HG02938 (cell line): ENCODE results near the gene ANKS1B.
"Not testable (repeated sequence)": the region's sequence is repeated elsewhere in the genome, so short reads cannot be mapped to it uniquely, and the experiment has no call there.

Source experiments
- ATAC-seq: cut with Tn5 transposase; IDR thresholded peaks from one replicate; pipeline ENCODE4 v1.9.1; 2021; ENCODE audit warnings: mild to moderate bottlenecking, moderate library complexity; ENCODE audit not compliant: unreplicated experiment

ANKS1B gene

DNA sequence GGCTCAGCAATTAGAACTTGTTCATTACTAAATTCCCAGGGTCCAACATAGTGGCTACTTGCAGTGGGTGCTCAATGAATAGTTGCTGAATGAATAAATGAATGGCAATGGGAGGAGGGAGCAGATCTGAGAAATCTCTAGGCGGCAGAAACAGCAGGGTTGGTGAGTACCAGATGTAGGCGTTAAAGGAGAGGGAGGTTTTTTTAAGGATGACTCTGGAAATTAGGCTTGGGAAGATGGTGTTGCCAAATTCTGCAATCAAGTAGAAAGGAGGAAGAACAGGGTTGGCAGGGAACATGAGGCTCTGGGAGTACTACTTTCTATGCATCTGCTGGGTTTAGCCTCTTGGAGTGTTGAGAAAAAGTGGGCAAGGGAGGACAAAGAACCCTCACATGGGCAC lies 1132.6 kb downstream of the ANKS1B start:
- no peak for ATAC-seq

DNA sequence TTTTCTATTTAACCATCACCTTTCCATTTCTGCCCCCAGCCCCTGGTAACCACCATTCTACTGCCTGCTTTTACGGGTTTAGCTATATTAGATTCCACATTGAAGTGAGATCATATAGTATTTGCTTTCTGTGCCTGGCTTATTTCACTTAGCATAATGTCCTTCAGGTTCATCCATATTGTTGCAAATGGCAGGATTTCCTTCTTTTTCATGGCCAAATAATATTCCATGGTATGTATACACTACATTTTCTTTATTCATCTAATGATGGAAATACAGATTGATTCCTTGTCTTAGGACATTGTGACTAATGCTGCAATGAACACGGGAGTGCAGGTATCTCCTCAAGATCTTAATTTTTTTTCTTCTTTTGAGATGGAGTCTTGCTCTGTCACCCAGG lies 1137.5 kb downstream of the ANKS1B start:
- ATAC-seq: no peak

DNA sequence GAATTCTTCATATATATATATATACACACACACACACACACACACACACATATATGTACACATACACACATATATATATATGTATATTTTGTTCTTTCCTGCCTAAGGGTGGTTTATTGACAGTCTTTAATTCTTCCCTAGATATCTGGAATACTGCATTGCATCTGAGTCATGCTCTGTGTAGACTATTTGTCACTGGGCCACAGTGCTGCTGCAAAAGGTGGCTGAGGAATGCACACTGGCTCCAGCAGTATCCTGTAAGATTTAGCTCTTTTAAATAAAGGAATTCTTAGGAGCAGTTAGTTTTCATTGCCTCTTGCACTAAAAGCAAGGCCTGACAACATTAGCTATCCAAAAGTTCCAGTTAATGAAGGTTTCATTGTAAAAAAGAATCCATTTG lies 1138.8 kb downstream of the ANKS1B start:
- no peak for ATAC-seq

DNA sequence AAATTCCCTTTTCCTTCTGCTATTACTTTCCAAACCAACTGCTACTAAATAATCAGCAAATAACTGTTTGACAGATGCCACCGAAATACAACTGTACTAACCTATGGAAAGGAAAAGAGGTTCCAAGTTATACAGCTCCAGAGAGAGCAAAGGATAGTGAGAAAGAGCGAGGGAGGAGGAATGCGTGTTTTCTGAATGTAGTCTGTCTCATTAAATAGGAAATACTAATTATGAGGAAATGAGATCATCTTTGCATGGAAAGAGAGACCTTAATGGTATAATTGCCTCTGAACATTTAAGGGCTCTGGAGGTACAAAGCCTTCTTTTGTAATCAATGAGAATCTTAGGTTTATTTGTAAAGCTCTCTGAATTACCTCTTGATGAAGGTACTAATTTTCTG lies 1144.4 kb downstream of the ANKS1B start:
- no peak for ATAC-seq

GRCh38 chr12:98838231-98838647 lies 1146.5 kb downstream of the ANKS1B start:
- no peak for ATAC-seq

DNA sequence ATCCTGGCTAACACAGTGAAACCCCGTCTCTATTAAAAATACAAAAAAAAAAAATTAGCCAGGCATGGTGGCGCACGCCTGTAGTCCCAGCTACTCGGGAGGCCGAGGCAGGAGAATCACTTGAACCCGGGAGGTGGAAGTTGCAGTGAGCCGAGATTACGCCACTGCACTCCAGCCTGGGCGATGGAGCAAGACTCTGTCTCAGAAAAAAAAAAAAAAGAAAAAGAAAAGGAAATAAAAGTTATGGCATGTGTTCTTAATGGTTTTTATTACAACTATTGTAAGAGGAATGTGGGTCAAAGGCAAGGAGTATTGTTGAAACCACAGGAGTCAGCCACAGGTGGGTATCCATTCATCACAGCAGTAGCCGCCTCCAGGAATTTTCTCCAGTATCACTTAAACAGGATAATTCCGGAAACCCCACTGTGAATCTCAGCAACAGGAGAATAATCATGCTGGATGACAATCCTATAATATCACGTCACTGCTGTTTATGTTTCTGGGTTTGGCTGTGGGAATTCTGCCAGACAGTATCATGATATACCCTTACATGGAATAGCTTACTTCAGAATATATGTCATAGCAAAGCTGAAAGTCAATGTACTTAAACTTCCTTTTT lies 1147.5 kb downstream of the ANKS1B start:
- ATAC-seq: not testable (repeated sequence)

- ATAC-seq: no peak
These were observed 1154.1 kb downstream of the ANKS1B start for GRCh38 chr12:98830657-98831056.

DNA sequence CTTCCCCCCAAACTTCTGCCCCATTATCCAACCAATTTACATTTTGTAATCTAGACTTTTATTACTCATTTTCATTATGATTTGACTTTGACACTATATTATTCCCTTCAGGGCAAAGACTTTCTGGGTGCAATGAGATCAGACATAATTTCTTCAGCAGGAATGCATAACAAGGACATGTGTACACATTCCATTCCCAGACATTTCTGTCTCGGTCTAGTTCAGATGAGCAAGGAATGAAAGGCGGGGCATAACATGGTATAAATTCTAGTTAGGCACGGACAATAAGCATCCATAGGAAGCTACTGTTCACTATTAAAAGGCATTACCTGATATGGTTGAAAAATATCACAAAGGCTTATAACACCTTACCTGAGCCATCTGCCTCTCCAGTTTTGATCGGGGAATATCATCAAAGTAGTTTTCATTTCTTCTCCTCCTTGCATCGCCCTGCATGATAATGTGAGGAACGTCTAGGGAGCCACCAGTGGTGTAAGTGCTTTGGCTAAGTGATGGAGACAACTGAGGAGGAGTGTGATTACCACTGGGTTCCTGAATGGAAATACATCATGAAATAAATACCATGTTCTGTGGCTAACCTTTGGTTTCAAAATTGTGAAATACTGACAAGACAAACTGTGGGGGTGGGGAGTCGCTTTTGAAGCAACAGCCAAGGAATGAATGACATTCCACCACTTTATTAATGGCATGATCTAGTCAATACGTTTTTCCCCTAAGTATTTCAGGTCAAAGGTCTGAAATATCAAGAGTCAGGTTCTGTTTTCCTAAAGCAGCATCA lies 1155.7 kb downstream of the ANKS1B start:
- ATAC-seq: no peak

DNA sequence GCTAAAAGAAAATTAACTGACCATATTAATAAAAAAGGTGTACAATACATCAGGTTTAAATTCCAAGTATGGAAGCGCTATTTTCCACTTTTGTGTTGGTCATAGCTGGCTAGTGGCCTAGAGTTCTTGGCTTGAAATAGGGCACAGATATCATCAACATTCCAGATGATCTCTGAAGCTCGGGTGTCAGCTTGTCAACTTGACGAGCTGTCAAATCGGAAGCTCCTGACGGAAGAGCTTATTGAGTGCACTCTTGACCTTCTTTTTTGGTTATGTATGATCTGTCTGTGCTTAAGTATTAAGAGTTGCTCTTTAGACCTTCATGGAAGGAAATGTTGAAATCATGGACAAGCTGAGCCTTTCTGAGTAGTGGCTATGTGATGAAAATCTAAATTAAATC lies 1161.7 kb downstream of the ANKS1B start:
- ATAC-seq: no peak

DNA sequence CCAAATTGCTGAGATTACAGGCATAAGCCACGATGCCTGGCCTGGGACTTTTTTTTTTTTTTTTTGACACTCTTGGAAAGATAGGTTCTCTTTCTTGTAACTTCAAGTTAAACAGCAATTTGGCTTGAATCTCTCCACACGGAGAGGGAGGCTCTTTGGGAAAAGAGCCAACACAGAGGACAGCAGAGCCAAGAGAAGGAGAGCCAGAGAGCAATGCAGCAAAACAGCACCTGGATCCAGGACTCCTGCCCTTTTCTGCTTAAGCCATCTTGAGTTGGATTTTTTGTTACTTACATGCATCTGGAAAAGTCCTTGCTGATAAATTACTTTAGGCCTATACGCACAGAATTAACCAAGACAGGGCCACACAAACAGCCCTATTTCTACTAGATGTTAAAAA lies 1162.9 kb downstream of the ANKS1B start:
- ATAC-seq: no peak

DNA sequence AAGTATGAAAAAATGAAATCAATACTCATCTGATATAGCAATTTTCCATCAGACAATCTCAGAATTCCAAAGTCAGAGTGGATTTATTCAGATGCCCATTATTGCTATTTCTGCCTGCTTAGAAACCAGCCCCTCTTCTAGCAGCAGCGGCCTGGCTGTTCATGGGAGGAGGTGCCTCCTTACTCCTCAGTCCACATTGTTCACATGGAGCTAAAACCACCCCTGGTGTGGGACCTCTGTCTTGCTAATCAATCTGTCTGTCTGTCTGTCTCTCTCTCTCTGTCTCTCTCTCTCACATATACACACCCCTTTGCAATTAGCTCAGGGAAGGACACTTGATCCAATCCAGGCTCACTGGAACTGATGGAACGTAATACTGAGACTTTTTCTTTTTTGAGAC lies 1163.5 kb downstream of the ANKS1B start:
- no peak for ATAC-seq

DNA sequence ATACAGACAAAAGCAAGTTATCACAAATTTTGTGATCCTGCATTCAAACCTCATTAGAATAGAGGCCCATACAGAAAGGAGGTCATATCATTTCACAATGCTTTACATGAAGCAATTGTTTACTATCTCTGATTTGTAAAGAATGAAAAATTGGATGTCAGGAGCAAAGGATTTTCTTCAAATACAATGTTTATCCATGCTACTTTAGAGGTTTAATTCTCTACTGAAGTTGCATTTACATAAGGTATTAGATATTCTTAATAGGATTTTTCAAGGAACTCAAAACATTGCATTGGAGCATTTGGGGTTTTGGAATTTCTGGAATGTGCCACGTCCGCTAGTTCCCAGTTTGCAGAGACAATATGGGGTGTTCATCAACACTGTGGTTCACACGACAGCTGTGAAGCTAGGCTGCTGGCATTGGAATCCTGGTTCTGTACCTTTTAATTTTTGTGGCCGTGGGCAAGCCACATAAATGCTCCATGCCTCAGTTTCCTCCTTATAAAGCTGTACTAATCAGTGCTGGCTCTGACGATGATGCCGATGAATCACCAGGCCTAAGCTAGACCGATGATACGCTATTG lies 1164.8 kb downstream of the ANKS1B start:
- no peak for ATAC-seq

DNA sequence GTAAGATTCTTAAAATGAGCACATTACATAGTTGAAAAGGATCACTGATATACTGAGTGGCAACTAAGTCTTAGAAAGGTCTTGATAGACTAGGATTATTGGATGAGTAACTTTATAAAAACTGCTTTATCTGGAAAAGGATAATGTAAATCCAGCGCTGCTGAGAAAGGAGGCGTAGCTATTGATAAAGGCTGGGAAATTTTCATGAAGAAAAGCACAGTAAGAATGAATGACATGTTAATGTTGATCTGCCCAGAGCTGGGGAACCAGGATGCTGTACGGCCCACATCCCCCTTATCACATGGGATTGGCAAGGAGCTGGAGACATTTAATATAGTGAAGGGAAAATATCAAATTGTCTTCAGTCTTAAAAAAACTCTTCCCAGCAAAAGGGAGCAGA lies 1165.7 kb downstream of the ANKS1B start:
- no peak for ATAC-seq

GRCh38 chr12:98818239-98818638 lies 1166.5 kb downstream of the ANKS1B start:
- no peak for ATAC-seq

- no peak for ATAC-seq
These were observed 1167.0 kb downstream of the ANKS1B start for GRCh38 chr12:98817742-98818141.

GRCh38 chr12:98816720-98817119 lies 1168.0 kb downstream of the ANKS1B start:
- no peak for ATAC-seq

GRCh38 chr12:98814254-98814653 lies 1170.5 kb downstream of the ANKS1B start:
- no peak for ATAC-seq

DNA sequence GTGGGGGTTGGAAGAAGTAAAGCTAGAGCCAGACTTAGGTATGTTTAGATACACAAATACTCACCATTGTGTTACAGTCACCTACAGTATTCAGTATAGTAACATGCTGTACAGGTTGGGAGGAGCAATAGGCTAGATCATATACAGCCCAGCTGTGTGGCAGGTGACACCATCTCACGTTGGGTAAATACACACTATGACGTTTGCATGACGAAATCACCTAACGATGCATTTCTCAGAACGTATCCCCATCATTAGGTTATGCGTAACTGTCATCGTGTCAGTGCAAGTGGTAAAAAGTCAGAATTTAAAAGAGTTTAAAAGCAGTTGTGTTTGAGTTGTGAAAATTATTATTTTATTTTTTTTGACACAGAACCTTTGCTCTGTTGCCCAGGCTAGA lies 1172.5 kb downstream of the ANKS1B start:
- ATAC-seq: no peak

DNA sequence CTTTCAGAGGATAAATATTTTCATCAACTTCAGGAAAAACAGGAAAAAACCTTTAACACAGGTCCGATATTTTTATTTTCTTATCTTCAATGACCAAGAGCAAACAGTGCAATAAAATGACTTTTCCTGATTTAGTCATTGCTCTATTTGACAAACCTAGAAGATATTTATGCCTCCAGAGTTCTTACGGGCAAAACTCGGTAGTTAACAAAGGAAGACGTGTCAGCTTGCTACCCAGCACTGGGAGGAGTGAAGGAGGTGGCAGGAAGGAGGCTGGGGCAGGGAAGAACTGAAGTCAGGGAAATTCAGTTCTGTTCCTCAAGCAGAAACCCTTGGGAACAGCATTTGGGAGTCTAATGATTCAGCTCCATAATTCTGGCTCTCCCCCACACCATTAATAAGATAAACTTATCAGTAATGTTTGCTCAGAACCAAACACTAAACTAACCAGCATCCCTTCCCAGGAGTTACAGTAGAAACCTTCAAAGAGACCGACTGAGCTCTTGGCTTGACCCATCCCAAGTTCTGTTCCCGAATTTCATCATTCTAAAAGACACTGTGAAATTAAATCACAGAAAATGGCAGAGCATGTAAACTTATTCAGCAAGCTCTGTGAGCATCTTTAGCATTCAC lies 1176.4 kb downstream of the ANKS1B start:
- ATAC-seq: no peak

DNA sequence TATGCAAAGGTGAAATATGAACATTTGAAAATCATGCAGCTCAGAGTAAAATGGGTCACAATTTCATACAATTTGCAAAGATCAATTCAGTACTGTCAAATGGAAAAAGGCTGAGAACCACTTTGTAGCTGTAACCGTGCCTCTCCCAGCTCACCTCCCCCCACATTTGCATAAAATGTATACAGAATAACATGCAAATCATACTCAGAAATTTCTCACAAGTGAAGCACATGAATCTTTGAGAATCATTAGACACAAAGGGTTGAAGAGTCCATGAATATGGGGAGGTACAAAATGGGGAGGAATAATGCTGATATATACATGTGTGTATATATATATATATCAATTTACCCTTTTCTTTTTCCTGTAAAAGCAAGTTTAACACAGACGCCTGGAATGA lies 1177.5 kb downstream of the ANKS1B start:
- ATAC-seq: no peak

DNA sequence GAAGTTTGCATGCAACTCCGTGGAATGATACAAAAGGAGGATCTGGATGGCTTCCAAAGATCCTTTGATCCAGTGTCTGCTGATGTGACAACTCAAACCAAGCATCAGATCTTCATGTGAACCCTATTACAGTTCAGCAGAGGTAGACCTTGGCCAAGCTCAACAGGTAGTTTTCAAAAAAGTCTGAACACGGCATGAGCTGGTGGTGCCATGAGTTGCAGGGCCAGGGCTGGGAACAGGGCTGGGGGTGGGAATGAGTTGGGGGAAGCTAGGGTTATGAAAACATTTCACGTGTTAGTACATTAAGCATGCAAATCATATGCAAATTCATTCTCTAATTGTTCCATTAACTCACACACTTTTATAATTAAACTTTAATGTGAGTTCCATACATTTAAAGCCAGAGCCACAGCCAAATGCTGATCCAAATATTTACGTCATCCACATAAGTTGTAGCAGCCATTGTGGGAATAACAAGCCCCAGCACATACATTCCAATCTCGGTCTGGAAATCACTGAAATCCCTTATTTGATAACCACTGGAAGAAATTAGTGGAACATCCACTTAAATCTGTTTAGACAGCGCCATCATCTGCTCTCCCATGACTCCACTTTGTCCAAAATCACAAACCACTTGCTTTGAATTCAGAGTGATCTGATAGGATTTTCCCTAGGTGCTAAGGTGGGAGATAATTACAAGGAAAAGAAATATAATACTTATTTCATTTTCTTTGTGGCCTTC lies 1181.1 kb downstream of the ANKS1B start:
- ATAC-seq: no peak
